Endothelial cell of umbilical vein (primary cell): ENCODE measurements around the gene FAM98B. TPM values are rescaled to one million over a fixed set of nuclear protein-coding genes. Genes with fewer than 3 reads are reported as not detected.

ENCODE experiments used
- BruUV-seq: library from RNA; stranded (reverse); fragments of 400-500 nt; replicated peaks from 2 replicates; lab custom pipeline; 2021; lab: Mats Ljungman, UMichigan
- CTCF ChIA-PET: fragments of 300-600, 350-600 bp; sonication (Branson Sonifier 250); formaldehyde crosslinking; loops from one replicate; lab custom pipeline; 2021; ENCODE audit warnings: antibody characterized with exemption, inconsistent platforms; lab: Charles Lee
- POLR2A ChIA-PET: fragments of 300-600, 350-600 bp; sonication (Branson Sonifier 250); formaldehyde crosslinking; loops from one replicate; lab custom pipeline; 2021; ENCODE audit warnings: antibody characterized with exemption, inconsistent platforms; lab: Charles Lee
- DNase-seq: peaks from one replicate; pipeline ENCODE4 v3.0.0-alpha.2; 2011; ENCODE audit warnings: low read depth, low spot score
- FAIRE-seq: peaks from 2 replicates; lab custom pipeline; 2011; peaks lifted over from hg19 to GRCh38; lab: Jason Lieb, UNC
- H2AFZ ChIP-seq: 2 replicates; pipeline ENCODE4 v1.6.0; 2012; ENCODE audit warnings: low read depth, low read length, control low read depth, inconsistent platforms
- H3K27ac ChIP-seq: 2 replicates; pipeline ENCODE4 v1.5.1; 2011; ENCODE audit warnings: low read depth, mild to moderate bottlenecking, control low read depth, low read length, moderate library complexity; ENCODE audit not compliant: insufficient read depth
- H3K27me3 ChIP-seq, 2 experiments: 2 replicates each; pipeline versions ENCODE4 v1.6.0 to v1.6.1; 2011; ENCODE audit warnings: low read length in 2 of 2, mixed read lengths in 1 of 2; ENCODE audit not compliant: control insufficient read depth in 2 of 2, insufficient read depth in 2 of 2
- H3K36me3 ChIP-seq, 2 experiments: 2 replicates in 1 of 2; 3 replicates in 1 of 2; pipeline ENCODE4 v1.5.1; 2011; ENCODE audit warnings: low read length in 2 of 2, mild to moderate bottlenecking in 1 of 2, moderate library complexity in 1 of 2; ENCODE audit not compliant: control insufficient read depth in 2 of 2, insufficient read depth in 2 of 2; ENCODE audit errors: extremely low read depth in 1 of 2
- H3K4me1 ChIP-seq: 3 replicates; pipeline ENCODE4 v1.5.1; 2011; ENCODE audit warnings: mild to moderate bottlenecking, low read length; ENCODE audit not compliant: control insufficient read depth, insufficient read depth; ENCODE audit errors: extremely low read depth
- H3K4me2 ChIP-seq: 2 replicates; pipeline ENCODE4 v1.6.1; 2011; ENCODE audit warnings: low read length, control low read depth, mixed read lengths; ENCODE audit not compliant: insufficient read depth
- H3K4me3 ChIP-seq, 3 experiments: fragments of 200-600 bp in 1 of 3; sonication (generic), shearing (Covaris generic) in 1 of 3; replicated peaks in 1 of 3; 2 replicates each; pipeline ENCODE4 v1.5.1; 2011 to 2016; ENCODE audit warnings: control low read depth in 3 of 3, low read length in 3 of 3, mild to moderate bottlenecking in 2 of 3, inconsistent platforms in 1 of 3, low read depth in 1 of 3, moderate library complexity in 1 of 3; ENCODE audit not compliant: insufficient read depth in 1 of 3
- H3K79me2 ChIP-seq: 2 replicates; pipeline ENCODE4 v1.6.0; 2012; ENCODE audit warnings: low read length, inconsistent platforms; ENCODE audit not compliant: control insufficient read depth, insufficient read depth
- H3K9ac ChIP-seq: replicated peaks from 2 replicates; pipeline ENCODE3; 2011; ENCODE audit warnings: low read length, control low read depth; ENCODE audit not compliant: insufficient read depth; ENCODE audit errors: extremely low read depth
- H3K9me1 ChIP-seq: replicated peaks from 3 replicates; pipeline ENCODE4 v1.6.0; 2011; ENCODE audit warnings: mild to moderate bottlenecking, low read length; ENCODE audit not compliant: control insufficient read depth, insufficient read depth; ENCODE audit errors: extremely low read depth
- H3K9me3 ChIP-seq: replicated peaks from 2 replicates; pipeline ENCODE4 v1.5.1; 2012; ENCODE audit warnings: low read length, inconsistent platforms; ENCODE audit not compliant: control insufficient read depth, insufficient read depth
- H4K20me1 ChIP-seq: replicated peaks from 2 replicates; pipeline ENCODE3; 2011; ENCODE audit warnings: mild to moderate bottlenecking, low read length; ENCODE audit not compliant: control insufficient read depth, insufficient read depth; ENCODE audit errors: extremely low read depth
- CTCF ChIP-seq, 2 donors: IDR thresholded peaks; 1 replicate in 1 of 2; 2 replicates in 1 of 2; pipeline ENCODE4 v1.5.1; 2011; ENCODE audit warnings: low read length in 2 of 2, mild to moderate bottlenecking in 2 of 2, moderate library complexity in 2 of 2, control low read depth in 1 of 2, inconsistent platforms in 1 of 2, low read depth in 1 of 2; ENCODE audit not compliant: insufficient read depth in 1 of 2; ENCODE audit errors: extremely low read depth in 1 of 2
- EZH2 ChIP-seq: IDR thresholded peaks from 2 replicates; pipeline ENCODE4 v1.6.1; 2012; ENCODE audit warnings: borderline replicate concordance, low read depth, mild to moderate bottlenecking, moderate library complexity, low read length, inconsistent platforms; ENCODE audit not compliant: severe bottlenecking
- FOS ChIP-seq: IDR thresholded peaks from 2 replicates; pipeline ENCODE4 v1.6.1; 2011; ENCODE audit warnings: mild to moderate bottlenecking, low read length, moderate library complexity, borderline replicate concordance; ENCODE audit not compliant: insufficient read depth
- GATA2 ChIP-seq: IDR thresholded peaks from 2 replicates; pipeline ENCODE4 v1.7.0; 2011; ENCODE audit warnings: low read depth, mild to moderate bottlenecking, moderate library complexity, mixed read lengths, low read length; ENCODE audit not compliant: insufficient read length, insufficient read depth
- JUN ChIP-seq: IDR thresholded peaks from 2 replicates; pipeline ENCODE4 v1.6.1; 2011; ENCODE audit warnings: borderline replicate concordance, low read depth; ENCODE audit not compliant: insufficient read length, insufficient read depth
- MAX ChIP-seq: IDR thresholded peaks from 2 replicates; pipeline ENCODE4 v1.6.1; 2011; ENCODE audit not compliant: insufficient read depth, insufficient read length
- MYC ChIP-seq: IDR thresholded peaks from one replicate; pipeline ENCODE4 v1.6.1; 2011; ENCODE audit warnings: mild to moderate bottlenecking, low read depth, low read length
- POLR2A ChIP-seq: IDR thresholded peaks from 2 replicates; pipeline ENCODE4 v1.6.1; 2012; ENCODE audit warnings: low read depth, mild to moderate bottlenecking, control low read depth, low read length
- POLR2AphosphoS5 ChIP-seq: IDR thresholded peaks from 2 replicates; pipeline ENCODE4 v1.6.1; 2012; ENCODE audit warnings: low read depth, mild to moderate bottlenecking, control low read depth, low read length, moderate library complexity; ENCODE audit not compliant: insufficient read depth
- dilution Hi-C: fragments of 300-500 bp; cut with MboI; formaldehyde crosslinking; loops from one replicate; pipeline ENCODE4 v1.15.0; 2019; ENCODE audit warnings: low sequenced_read_pairs; ENCODE audit not compliant: extremely low pct_ligation_motif_present
- intact Hi-C: fragments of 100-400 bp; cut with micrococcal nuclease; formaldehyde crosslinking; loops from one replicate; pipeline ENCODE4 v1.10.0; 2022
- polyA plus RNA-seq, 4 experiments: library from polyadenylated mRNA; depleted of rRNA in 3 of 4; stranded (reverse) in 3 of 4; unstranded in 1 of 4; fragments of >200 nt; gene quantifications; 2 replicates each; pipeline versions ENCODE4 v1.2.1 to v1.2.3, GENCODE V29; 2011 to 2012; ENCODE audit warnings: missing spikeins in 1 of 4
- total RNA-seq: library from RNA; stranded (reverse); gene quantifications from 2 replicates; pipeline ENCODE4 v1.2.3, GENCODE V29; 2021

FAM98B gene
- total and polyA plus RNA-seq, 2 donors (not counting 3 experiments of a cell fraction or from before 2014, with no cell fraction given) = 4.2 to 22.3 TPM

GRCh38 chr15:38533416-38533915 is 79.5 kb downstream of the FAM98B start:
- Histone ChIP-seq H3K27me3 (peaks cover 12 to 20% of the 10 kb centered on the region in 2 experiments), H3K4me2 (no peak overlapping the region), H3K79me2 (no peaks in the 10 kb centered on the region), H2AFZ (no peak overlapping the region), H3K36me3 (no peaks in the 10 kb centered on the region), H3K9ac (no peak overlapping the region), H4K20me1 (no peaks in the 10 kb centered on the region), H3K4me1 (no peaks in the 10 kb centered on the region), H3K4me3 (no peak overlapping the region), H3K9me3 (no peaks in the 10 kb centered on the region), H3K27ac (no peak overlapping the region), H3K9me1 (no peaks in the 10 kb centered on the region)
- TF ChIP-seq MYC (no peak), POLR2AphosphoS5 (no peak), POLR2A (no peak), CTCF (IDR thresholded peaks at IDR 0.05; ENCODE audit: extremely low read depth in 1 of 2, insufficient read depth in 1 of 2, low read depth in 1 of 2, low read length in 2 of 2) (no peak), EZH2 (no peak), JUN (no peak), MAX (no peak), GATA2 (no peak), FOS (no peak)
- intact Hi-C loops (no loop called here), dilution Hi-C loops (no loop called here)
- ChIA-PET POLR2A (no interaction called here), CTCF (interaction anchor here (0.8 to 2.9 kb wide), 2 partner anchors 8 to 31 kb away, joined by 3 to 14 read pairs; partner anchors contain the start of gene RASGRP1)
- BruUV-seq = no TSS peak
- no peak for DNase-seq
- FAIRE-seq = no peak
